ENCODE results near the gene ADM2. TPM values are rescaled to one million over a fixed set of nuclear protein-coding genes. Genes with fewer than 3 reads are reported as not detected.

ADM2 gene
- total and polyA plus RNA-seq, 2 of the 13 experiments (the other 11 are each of a cell fraction or from before 2014, with no cell fraction given) = 1.2 to 3.0 TPM

- TF ChIP-seq HMGA1 (CRISPR knock-in tag; conservative IDR thresholded peaks at IDR 0.05) = no peak
These were observed 37.3 kb upstream of the ADM2 start (continued) for GRCh38 chr22:50443801-50444625.

- TF ChIP-seq GATA4 (IDR thresholded peaks at IDR 0.05; ENCODE audit: borderline replicate concordance, low read depth) (no peak), RBM22 (optimal IDR thresholded peaks at IDR 0.05; ENCODE audit: low read length) (peak; percentile 87), MIER2 (CRISPR knock-in tag; IDR thresholded peaks at IDR 0.05) (no peak), HNRNPL (IDR thresholded peaks at IDR 0.05; ENCODE audit: low read depth, low read length) (0 out of 2 replicates have a peak, but pooled peaks have one; percentile 17)
- ChIA-PET CTCF (ENCODE audit: low intra/inter-chr PET ratio, low total read pairs) (no interaction called here), POLR2A (interaction anchor here (1.2 to 1.4 kb wide), 2 partner anchors 31 to 80 kb away, joined by 4 to 6 read pairs; partner anchors contain the start of gene SCO2)
- Histone ChIP-seq H3K9me3 (ENCODE audit: low read length) (no peaks in the 10 kb centered on the region), H2AFZ (ENCODE audit: low read length) (no peak overlapping the region), H3K79me2 (ENCODE audit: insufficient read depth, low read length) (no peaks in the 10 kb centered on the region), H3K9ac (ENCODE audit: insufficient read depth, low read depth, low read length) (no peak overlapping the region), H4K20me1 (ENCODE audit: insufficient read depth, low read length) (peaks cover 4% of the 10 kb centered on the region; the same call in 1 of the 2 replicates), H3K27me3 (ENCODE audit: control insufficient read depth in 1 of 2, insufficient read depth in 2 of 2, low read length in 2 of 2) (no peaks in the 10 kb centered on the region), H3K4me1 (ENCODE audit: insufficient read depth, low read length) (no peaks in the 10 kb centered on the region; the same call in 1 of the 2 replicates), H3K4me3 (replicated peaks in 1 of 3; ENCODE audit: insufficient read depth in 1 of 3, low read depth in 2 of 3, low read length in 3 of 3) (no peak overlapping the region), H3K4me2 (ENCODE audit: low read depth, low read length) (no peak overlapping the region), H3K27ac (ENCODE audit: extremely low read length, insufficient read depth, low read length) (peak overlapping the region; percentile 30), H3K36me3 (replicated peaks in 1 of 2; ENCODE audit: control insufficient read depth in 1 of 2, insufficient read depth in 2 of 2, low read length in 2 of 2) (peaks cover 34 to 44% of the 10 kb centered on the region in 2 experiments; a peak in 4 of 5 replicates)
- TSS peak; percentile 47 for BruUV-seq (replicated peaks)
- in situ Hi-C loops (cut with HindIII; ENCODE audit: extremely low pct_ligation_motif_present, low pct_unique_long_range_greater_than_20kb) = no loop called here
- WGBS (ENCODE audit: low lambda C conversion rate) = 88% methylated on average over 5 of the region's 5 CpGs
- FAIRE-seq (no peak), ATAC-seq (no peak), DNase-seq (ENCODE audit: low spot score) (no peak)
- intact Hi-C loops (cut with micrococcal nuclease; ENCODE audit: unreplicated experiment) = no loop called here
These were observed 36.7 kb upstream of the ADM2 start for GRCh38 chr22:50444663-50445062.

Measured in HepG2 (cell line).